HepG2 (cell line): ENCODE measurements around the gene MRPL9. TPM values are rescaled to one million over a fixed set of nuclear protein-coding genes. Genes with fewer than 3 reads are reported as not detected.

Source experiments
- CENPX ChIP-seq: sonication (generic); formaldehyde crosslinking; IDR thresholded peaks from 2 replicates; pipeline ENCODE4 v1.9.0; 2021; ENCODE audit warnings: mild to moderate bottlenecking, missing genetic modification reagents, moderate library complexity
- CHCHD3 ChIP-seq: sonication (generic); formaldehyde crosslinking; IDR thresholded peaks from 2 replicates; pipeline ENCODE4 v1.8.0; 2022; ENCODE audit warnings: mild to moderate bottlenecking, missing genetic modification reagents, moderate library complexity
- ETS1 ChIP-seq: sonication (generic); formaldehyde crosslinking; IDR thresholded peaks from 2 replicates; pipeline ENCODE4 v1.4.0; 2020; ENCODE audit warnings: missing genetic modification reagents
- HDAC6 ChIP-seq: fragments of 200-600 bp; sonication (generic); IDR thresholded peaks from 2 replicates; pipeline ENCODE4 v1.7.0; 2017; ENCODE audit warnings: mild to moderate bottlenecking, antibody characterized with exemption, low read length, low read depth
- HNRNPLL ChIP-seq: fragments of 200-400 bp; formaldehyde crosslinking; IDR thresholded peaks from 2 replicates; pipeline ENCODE4 v1.6.1; 2017; ENCODE audit warnings: mild to moderate bottlenecking, low read depth, low read length; ENCODE audit not compliant: poor library complexity, severe bottlenecking
- KDM1A ChIP-seq: IDR thresholded peaks from 2 replicates; pipeline ENCODE4 v1.6.1; 2016; ENCODE audit warnings: missing compliant biosample characterization
- KLF9 ChIP-seq: IDR thresholded peaks from 2 replicates; pipeline ENCODE4 v1.6.1; 2016; ENCODE audit warnings: low read depth
- NCOR1 ChIP-seq: fragments of 200-600 bp; sonication (generic); IDR thresholded peaks from 2 replicates; pipeline ENCODE4 v1.7.0; 2017; ENCODE audit warnings: antibody characterized with exemption, low read length, borderline replicate concordance
- NR2F6 ChIP-seq, 2 experiments: IDR thresholded peaks; 2 replicates each; pipeline ENCODE4 v1.6.1; 2016; ENCODE audit warnings: antibody characterized with exemption in 1 of 2, mild to moderate bottlenecking in 1 of 2
- POGK ChIP-seq: sonication (generic); formaldehyde crosslinking; conservative IDR thresholded peaks from 2 replicates; pipeline ENCODE4 v1.8.0; 2022; ENCODE audit warnings: mild to moderate bottlenecking, moderate library complexity, missing genetic modification reagents
- RAD51 ChIP-seq: fragments of 450-650 bp; IDR thresholded peaks from 2 replicates; pipeline ENCODE4 v1.6.1; 2016; ENCODE audit warnings: borderline replicate concordance
- SCMH1 ChIP-seq: sonication (generic); formaldehyde crosslinking; IDR thresholded peaks from 2 replicates; pipeline ENCODE4 v1.9.0; 2021; ENCODE audit warnings: missing genetic modification reagents, mild to moderate bottlenecking, borderline replicate concordance
- SMAD1 ChIP-seq: sonication (generic); formaldehyde crosslinking; IDR thresholded peaks from 2 replicates; pipeline ENCODE4 v1.4.0; 2020; ENCODE audit warnings: missing genetic modification reagents, low read depth, mild to moderate bottlenecking, borderline replicate concordance
- SOX13 ChIP-seq, 3 experiments: fragments of 450-650 bp in 1 of 3; sonication (generic) in 1 of 3; formaldehyde crosslinking in 1 of 3; IDR thresholded peaks in 2 of 3; conservative IDR thresholded peaks in 1 of 3; 2 replicates each; pipeline versions ENCODE4 v1.5.0 to v1.6.1; 2016 to 2020; ENCODE audit warnings: antibody characterized with exemption in 1 of 3, mild to moderate bottlenecking in 1 of 3, missing compliant biosample characterization in 1 of 3, missing genetic modification reagents in 1 of 3, moderate library complexity in 1 of 3
- SYNCRIP ChIP-seq: fragments of 200-400 bp; formaldehyde crosslinking; IDR thresholded peaks from 2 replicates; pipeline ENCODE4 v1.6.1; 2018; ENCODE audit warnings: mild to moderate bottlenecking, low read depth, low read length; ENCODE audit not compliant: insufficient read depth
- TBX3 ChIP-seq: fragments of 450-650 bp; IDR thresholded peaks from 2 replicates; pipeline ENCODE4 v1.6.1; 2017; ENCODE audit warnings: antibody characterized with exemption, mild to moderate bottlenecking, inconsistent platforms, borderline replicate concordance
- TCF12 ChIP-seq, 2 experiments: fragments of 450-650 bp in 1 of 2; sonication (generic) in 1 of 2; formaldehyde crosslinking in 1 of 2; IDR thresholded peaks; 2 replicates each; pipeline versions ENCODE4 v1.6.1 to v1.8.0; 2017 to 2022; ENCODE audit warnings: antibody characterized with exemption in 1 of 2, mild to moderate bottlenecking in 1 of 2, missing genetic modification reagents in 1 of 2, moderate library complexity in 1 of 2
- ZC3H13 ChIP-seq: sonication (generic); formaldehyde crosslinking; IDR thresholded peaks from 2 replicates; pipeline ENCODE4 v1.8.1; 2023; ENCODE audit warnings: mild to moderate bottlenecking, missing genetic modification reagents, moderate library complexity
- ZNF460 ChIP-seq: sonication (generic); formaldehyde crosslinking; IDR thresholded peaks from 2 replicates; pipeline ENCODE4 v1.5.1; 2020; ENCODE audit warnings: missing genetic modification reagents, mild to moderate bottlenecking, borderline replicate concordance
- ZNF552 ChIP-seq: sonication (generic); formaldehyde crosslinking; IDR thresholded peaks from 2 replicates; pipeline ENCODE4 v1.9.0; 2022; ENCODE audit warnings: missing genetic modification reagents, mild to moderate bottlenecking, borderline replicate concordance
- ZNF629 ChIP-seq: sonication (generic); formaldehyde crosslinking; conservative IDR thresholded peaks from 2 replicates; pipeline ENCODE4 v1.5.0; 2020; ENCODE audit warnings: missing genetic modification reagents
- ZNF761 ChIP-seq: sonication (generic); formaldehyde crosslinking; conservative IDR thresholded peaks from 2 replicates; pipeline ENCODE4 v1.4.0; 2020; ENCODE audit warnings: mild to moderate bottlenecking, missing genetic modification reagents
- ZNF850 ChIP-seq: sonication (generic); formaldehyde crosslinking; conservative IDR thresholded peaks from 2 replicates; pipeline ENCODE4 v1.9.0; 2021; ENCODE audit warnings: mild to moderate bottlenecking, missing genetic modification reagents
- polyA plus RNA-seq, 8 experiments: library from polyadenylated mRNA; depleted of rRNA in 3 of 8; stranded (reverse) in 7 of 8; unstranded in 1 of 8; fragments of >200 nt; fragmentation: Illumina TruSeq in 4 of 8; extraction: Trizol in 4 of 8; gene quantifications; 2 replicates each; pipeline versions ENCODE4 v1.2.1 to v1.2.3, GENCODE V29; 2011 to 2016; ENCODE audit warnings: low read depth in 4 of 8, missing spikeins in 1 of 8, mixed read lengths in 1 of 8; ENCODE audit not compliant: insufficient read depth in 1 of 8
- total RNA-seq, 5 experiments: library from RNA; depleted of rRNA; stranded (reverse); fragments of >200 nt; fragmentation: Illumina TruSeq; extraction: Trizol; gene quantifications; 2 replicates each; pipeline ENCODE4 v1.2.3, GENCODE V29; 2016; ENCODE audit warnings: low read depth in 1 of 5
- TF ChIP-seq, protein P1 (sequence below): sonication (generic); formaldehyde crosslinking; IDR thresholded peaks from 2 replicates; pipeline ENCODE4 v1.9.0; 2022; ENCODE audit warnings: low read depth, missing genetic modification reagents

The MRPL9 gene
- total and polyA plus RNA-seq, 2 of the 13 experiments (the other 11 are each of a cell fraction or from before 2014, with no cell fraction given): 72.1 to 107 TPM

- TF ChIP-seq RAD51 (no peak), NR2F6 (IDR thresholded peaks at IDR 0.05) (no peak), NR2F6 (CRISPR knock-in tag; IDR thresholded peaks at IDR 0.05) (no peak), SMAD1 (CRISPR knock-in tag) (peak; percentile 55; the same call in 1 of the 2 replicates), ETS1 (CRISPR knock-in tag) (no peak), ZNF850 (CRISPR knock-in tag) (peak; percentile 100), TBX3 (no peak), HDAC6 (no peak), SYNCRIP (no peak), TCF12 (IDR thresholded peaks at IDR 0.05) (no peak), TCF12 (CRISPR knock-in tag; IDR thresholded peaks at IDR 0.05) (no peak), SOX13 (IDR thresholded peaks at IDR 0.05) (no peak), SOX13 (CRISPR knock-in tag; conservative IDR thresholded peaks at IDR 0.05 in 1 of 2, IDR thresholded peaks at IDR 0.05 in 1 of 2) (no peak), KLF9 (CRISPR knock-in tag) (no peak), POGK (CRISPR knock-in tag) (peak; percentile 50; the same call in 1 of the 2 replicates), ZNF761 (CRISPR knock-in tag) (peak; percentile 32; the same call in 1 of the 2 replicates), NCOR1 (no peak), HNRNPLL (peak; percentile 37), KDM1A (no peak), ZNF460 (CRISPR knock-in tag) (no peak), CHCHD3 (CRISPR knock-in tag) (no peak), ZC3H13 (no peak), ZNF552 (CRISPR knock-in tag) (no peak; the same call in 1 of the 2 replicates), SCMH1 (no peak), ZNF629 (CRISPR knock-in tag) (no peak), CENPX (no peak)
- TF ChIP-seq, protein P1, sequence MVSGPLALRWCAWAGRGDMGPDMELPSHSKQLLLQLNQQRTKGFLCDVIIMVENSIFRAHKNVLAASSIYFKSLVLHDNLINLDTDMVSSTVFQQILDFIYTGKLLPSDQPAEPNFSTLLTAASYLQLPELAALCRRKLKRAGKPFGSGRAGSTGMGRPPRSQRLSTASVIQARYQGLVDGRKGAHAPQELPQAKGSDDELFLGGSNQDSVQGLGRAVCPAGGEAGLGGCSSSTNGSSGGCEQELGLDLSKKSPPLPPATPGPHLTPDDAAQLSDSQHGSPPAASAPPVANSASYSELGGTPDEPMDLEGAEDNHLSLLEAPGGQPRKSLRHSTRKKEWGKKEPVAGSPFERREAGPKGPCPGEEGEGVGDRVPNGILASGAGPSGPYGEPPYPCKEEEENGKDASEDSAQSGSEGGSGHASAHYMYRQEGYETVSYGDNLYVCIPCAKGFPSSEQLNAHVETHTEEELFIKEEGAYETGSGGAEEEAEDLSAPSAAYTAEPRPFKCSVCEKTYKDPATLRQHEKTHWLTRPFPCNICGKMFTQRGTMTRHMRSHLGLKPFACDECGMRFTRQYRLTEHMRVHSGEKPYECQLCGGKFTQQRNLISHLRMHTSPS (CRISPR knock-in tag): 0 out of 2 replicates have a peak, but pooled peaks have one; percentile 29
These were observed at the start of gene MRPL9 (continued) for GRCh38 chr1:151762941-151763921.
